SK-N-MC (cell line): Measurements from ENCODE around the gene HIGD1C.

Experiments used
- DNase-seq: peaks from one replicate; pipeline ENCODE4 v3.0.0-alpha.2; 2011; ENCODE audit warnings: low read depth, low spot score
- H3K27ac ChIP-seq: fragments of 200-600 bp; sonication (generic); 2 replicates; pipeline ENCODE4 v1.5.1; 2016; ENCODE audit warnings: mixed run types
- H3K36me3 ChIP-seq: fragments of 200-600 bp; sonication (generic); 2 replicates; pipeline ENCODE4 v1.6.1; 2017; ENCODE audit warnings: antibody characterized with exemption, low read length, mixed read lengths; ENCODE audit not compliant: insufficient read depth
- H3K4me3 ChIP-seq: fragments of 200-600 bp; sonication (generic); 2 replicates; pipeline ENCODE4 v1.5.1; 2016
- H3K9ac ChIP-seq: fragments of 200-600 bp; sonication (generic); 2 replicates; pipeline ENCODE4 v1.8.0; 2017; ENCODE audit warnings: mixed run types, mixed read lengths; ENCODE audit not compliant: insufficient read length
- H3K9me3 ChIP-seq: fragments of 200-600 bp; sonication (generic); 2 replicates; pipeline ENCODE4 v1.6.1; 2017; ENCODE audit warnings: low read depth, mild to moderate bottlenecking, antibody characterized with exemption, low read length, moderate library complexity, mixed read lengths
- EZH2 ChIP-seq: fragments of 200-600 bp; sonication (generic); IDR thresholded peaks from one replicate; pipeline ENCODE4 v1.6.1; 2017; ENCODE audit warnings: antibody characterized with exemption
- FOXP2 ChIP-seq: optimal IDR thresholded peaks from 2 replicates; pipeline ENCODE3; 2011; ENCODE audit warnings: mild to moderate bottlenecking, moderate library complexity; ENCODE audit not compliant: insufficient read depth; ENCODE audit errors: extremely low read length, control extremely low read depth
- POLR2AphosphoS5 ChIP-seq: IDR thresholded peaks from 2 replicates; pipeline ENCODE4 v1.6.1; 2012; ENCODE audit warnings: mild to moderate bottlenecking, low read depth, low read length, borderline replicate concordance

Gene HIGD1C

GRCh38 chr12:50985322-50985721 is 33.0 kb downstream of the HIGD1C start:
- H3K9me3 ChIP-seq: no peaks in the 10 kb centered on the region
- H3K36me3 ChIP-seq: peaks cover 22% of the 10 kb centered on the region
- TF ChIP-seq EZH2: no peak
- no peak for TF ChIP-seq FOXP2
- TF ChIP-seq POLR2AphosphoS5: no peak
- no peak overlapping the region for H3K4me3 ChIP-seq
- peak overlapping the region; percentile 28; the same call in 1 of the 2 replicates for H3K27ac ChIP-seq
- no peak for DNase-seq
- peak overlapping the region; percentile 1 for H3K9ac ChIP-seq

- Histone ChIP-seq H3K9ac (no peak overlapping the region), H3K36me3 (peaks cover 40% of the 10 kb centered on the region), H3K9me3 (no peaks in the 10 kb centered on the region), H3K27ac (no peak overlapping the region), H3K4me3 (no peak overlapping the region)
- peak; percentile 6 for DNase-seq
- no peak for TF ChIP-seq FOXP2
- TF ChIP-seq POLR2AphosphoS5: no peak
- TF ChIP-seq EZH2: no peak
Measured at GRCh38 chr12:50986966-50987737, 34.8 kb downstream of the HIGD1C start.

GRCh38 chr12:50988051-50988450 is 35.7 kb downstream of the HIGD1C start:
- Histone ChIP-seq H3K9me3 (no peaks in the 10 kb centered on the region), H3K4me3 (no peak overlapping the region), H3K27ac (no peak overlapping the region), H3K9ac (no peak overlapping the region), H3K36me3 (peaks cover 47% of the 10 kb centered on the region)
- TF ChIP-seq FOXP2 (no peak), POLR2AphosphoS5 (no peak), EZH2 (no peak)
- no peak for DNase-seq

- TF ChIP-seq FOXP2 (no peak), EZH2 (no peak), POLR2AphosphoS5 (no peak)
- DNase-seq: no peak
- no peak overlapping the region for H3K27ac ChIP-seq
- H3K9ac ChIP-seq: no peak overlapping the region
- H3K36me3 ChIP-seq: peaks cover 49% of the 10 kb centered on the region
- H3K9me3 ChIP-seq: no peaks in the 10 kb centered on the region
- no peak overlapping the region for H3K4me3 ChIP-seq
Measured at GRCh38 chr12:50988871-50989270, 36.5 kb downstream of the HIGD1C start.

- H3K9ac ChIP-seq: no peak overlapping the region
- no peak overlapping the region for H3K4me3 ChIP-seq
- TF ChIP-seq FOXP2 (no peak), POLR2AphosphoS5 (no peak), EZH2 (no peak)
- no peak overlapping the region for H3K27ac ChIP-seq
- DNase-seq: no peak
- peaks cover 55% of the 10 kb centered on the region for H3K36me3 ChIP-seq
- no peaks in the 10 kb centered on the region for H3K9me3 ChIP-seq
Measured at GRCh38 chr12:50990147-50990727, 37.9 kb downstream of the HIGD1C start.

- Histone ChIP-seq H3K27ac (no peak overlapping the region), H3K9ac (no peak overlapping the region), H3K9me3 (no peaks in the 10 kb centered on the region), H3K4me3 (no peak overlapping the region), H3K36me3 (peaks cover 61% of the 10 kb centered on the region)
- TF ChIP-seq POLR2AphosphoS5 (no peak), FOXP2 (no peak), EZH2 (no peak)
- DNase-seq: no peak
Measured at GRCh38 chr12:50990791-50991190, 38.4 kb downstream of the HIGD1C start.

GRCh38 chr12:50991291-50991690 is 38.9 kb downstream of the HIGD1C start:
- no peak for TF ChIP-seq POLR2AphosphoS5
- Histone ChIP-seq H3K9ac (no peak overlapping the region), H3K27ac (no peak overlapping the region), H3K4me3 (no peak overlapping the region), H3K9me3 (no peaks in the 10 kb centered on the region), H3K36me3 (peaks cover 63% of the 10 kb centered on the region)
- DNase-seq: no peak

GRCh38 chr12:50992819-50993218 is 40.5 kb downstream of the HIGD1C start:
- H3K36me3 ChIP-seq: peaks cover 69% of the 10 kb centered on the region
- DNase-seq: no peak

More at GRCh38 chr12:50992819-50993218, 40.5 kb downstream of the HIGD1C start:
- no peak overlapping the region for H3K9ac ChIP-seq
- TF ChIP-seq FOXP2 (no peak), POLR2AphosphoS5 (no peak), EZH2 (no peak)
- no peak overlapping the region for H3K4me3 ChIP-seq
- no peak overlapping the region for H3K27ac ChIP-seq
- no peaks in the 10 kb centered on the region for H3K9me3 ChIP-seq
